ENCODE data around the gene DUSP8. TPM values are rescaled to one million over a fixed set of nuclear protein-coding genes. Genes with fewer than 3 reads are reported as not detected.

Gene DUSP8
- total and polyA plus RNA-seq, 11 donors: 9.8 to 29.9 (median 16.5) TPM

DNA sequence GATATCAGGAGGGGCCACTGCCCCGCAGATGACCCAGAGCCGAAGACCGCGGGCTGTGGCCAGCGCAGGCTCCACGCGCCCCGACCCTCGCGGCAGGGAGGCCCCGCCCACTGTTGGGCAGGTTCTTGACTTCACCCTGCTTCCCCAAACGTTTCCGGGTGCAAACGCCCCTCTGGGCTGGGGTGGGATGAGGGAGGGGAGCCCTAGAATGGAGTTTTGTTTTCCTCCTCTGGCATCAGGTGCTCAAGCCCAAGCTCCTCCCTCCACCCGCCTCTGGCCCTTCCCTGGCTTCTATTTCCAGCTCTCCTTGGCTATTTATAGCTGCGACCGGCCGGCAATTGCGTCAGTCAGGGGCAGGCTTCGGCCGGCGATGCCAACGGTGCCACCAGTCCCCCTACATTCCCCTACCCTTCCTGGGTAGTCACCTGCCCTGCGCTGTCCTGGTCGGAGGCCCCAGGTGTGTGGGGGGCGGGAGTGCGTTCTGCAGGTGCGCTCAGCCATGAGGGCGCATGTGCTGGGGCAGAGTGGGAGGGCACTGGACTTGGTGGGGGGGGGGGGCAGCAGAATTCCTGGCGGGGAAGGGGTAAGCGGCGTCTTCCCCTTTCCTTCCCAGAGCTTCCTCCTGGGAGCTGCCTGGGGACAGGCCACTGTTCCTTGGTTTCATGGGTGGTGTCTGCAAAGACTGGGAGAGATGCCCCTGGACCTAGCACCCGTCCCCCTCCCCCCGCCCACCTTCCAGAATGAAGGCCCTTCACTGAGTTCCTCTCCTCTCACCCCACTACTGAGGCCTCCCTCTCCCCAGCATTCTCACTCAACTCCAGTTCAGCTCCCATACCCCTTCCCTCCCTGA lies 23.6 kb downstream of the DUSP8 start:
- TF ChIP-seq, protein P1, sequence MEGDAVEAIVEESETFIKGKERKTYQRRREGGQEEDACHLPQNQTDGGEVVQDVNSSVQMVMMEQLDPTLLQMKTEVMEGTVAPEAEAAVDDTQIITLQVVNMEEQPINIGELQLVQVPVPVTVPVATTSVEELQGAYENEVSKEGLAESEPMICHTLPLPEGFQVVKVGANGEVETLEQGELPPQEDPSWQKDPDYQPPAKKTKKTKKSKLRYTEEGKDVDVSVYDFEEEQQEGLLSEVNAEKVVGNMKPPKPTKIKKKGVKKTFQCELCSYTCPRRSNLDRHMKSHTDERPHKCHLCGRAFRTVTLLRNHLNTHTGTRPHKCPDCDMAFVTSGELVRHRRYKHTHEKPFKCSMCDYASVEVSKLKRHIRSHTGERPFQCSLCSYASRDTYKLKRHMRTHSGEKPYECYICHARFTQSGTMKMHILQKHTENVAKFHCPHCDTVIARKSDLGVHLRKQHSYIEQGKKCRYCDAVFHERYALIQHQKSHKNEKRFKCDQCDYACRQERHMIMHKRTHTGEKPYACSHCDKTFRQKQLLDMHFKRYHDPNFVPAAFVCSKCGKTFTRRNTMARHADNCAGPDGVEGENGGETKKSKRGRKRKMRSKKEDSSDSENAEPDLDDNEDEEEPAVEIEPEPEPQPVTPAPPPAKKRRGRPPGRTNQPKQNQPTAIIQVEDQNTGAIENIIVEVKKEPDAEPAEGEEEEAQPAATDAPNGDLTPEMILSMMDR (IDR thresholded peaks at IDR 0.05): no peak
- peak in 1 of 2 donors; percentile 64 for TF ChIP-seq POLR2A (IDR thresholded peaks at IDR 0.05)
- intact Hi-C loops (cut with DNase I): loop anchor here in 6 of 10 donors (2.0 to 10.0 kb wide), 3 partner anchors 76 to 86 kb away; partner anchors contain the start of genes KRTAP5-5 (in 4 of the 6) and KRTAP5-4 (in 3 of the 6)
- ATAC-seq (peak; percentile 79 to 91 (median 80)), DNase-seq (peak; percentile 82 to 90 (median 85))
- peak overlapping the region; percentile 72 to 95 (median 84) for H3K27ac ChIP-seq
- H3K36me3 ChIP-seq: no peaks in the 10 kb centered on the region
- 5 to 11% (median 9%) methylated on average over 26 to 34 of the region's 34 CpGs for WGBS, 4 donors
- peaks cover 0 to 35% (median 9%) of the 10 kb centered on the region in 9 donors for H3K27me3 ChIP-seq
- peak overlapping the region in 10 of 12 donors; percentile 29 to 63 (median 52) for H3K4me3 ChIP-seq
- peaks cover 8 to 46% (median 23%) of the 10 kb centered on the region in 12 donors for H3K4me1 ChIP-seq
- no peaks in the 10 kb centered on the region for H3K9me3 ChIP-seq

DNA sequence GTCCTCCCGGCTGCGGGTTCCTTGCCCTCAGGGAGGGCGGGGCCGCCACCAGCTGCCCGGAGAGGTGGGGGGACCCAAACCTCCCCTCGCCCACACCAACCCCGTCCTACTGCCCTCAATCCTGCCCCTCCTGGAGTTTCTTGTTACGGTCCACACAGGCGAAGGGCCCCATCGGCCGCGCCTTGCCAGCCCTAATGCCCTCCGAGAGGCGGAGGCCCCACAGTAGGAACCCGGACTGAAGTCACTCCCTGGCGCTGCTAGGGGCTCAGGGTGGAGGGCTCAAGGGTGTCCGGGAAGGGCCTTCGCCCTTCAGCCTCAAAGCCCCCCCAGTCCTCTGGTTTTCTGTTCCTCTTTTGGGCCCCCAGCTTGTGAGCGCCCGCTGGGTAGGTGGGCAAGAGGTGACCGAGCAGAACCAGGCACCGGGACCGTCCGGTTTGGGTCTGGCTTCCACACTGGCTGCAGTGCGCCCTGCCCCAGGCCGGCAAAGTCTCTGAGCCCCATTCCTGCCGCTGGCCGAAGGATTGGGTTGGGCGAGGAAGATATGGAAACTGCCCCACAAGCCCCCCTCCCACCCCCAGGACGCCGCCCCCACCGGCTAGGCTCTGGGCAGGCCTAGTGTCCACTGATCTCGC lies 24.5 kb downstream of the DUSP8 start:
- Histone ChIP-seq H3K27ac (peak overlapping the region; percentile 72 to 95 (median 84)), H3K27me3 (peaks cover 0 to 35% (median 9%) of the 10 kb centered on the region in 9 donors), H3K9me3 (no peaks in the 10 kb centered on the region), H3K4me3 (peak overlapping the region in 11 of 12 donors; percentile 36 to 63 (median 52)), H3K4me1 (peaks cover 8 to 37% (median 21%) of the 10 kb centered on the region in 12 donors), H3K36me3 (no peaks in the 10 kb centered on the region)
- intact Hi-C loops (cut with DNase I): loop anchor here (1.0 to 10.0 kb wide), 6 partner anchors 25 to 87 kb away; partner anchors contain the start of genes KRTAP5-5 (in 6 of the 10), KRTAP5-4 (in 3 of the 10) and DUSP8 (in 1 of the 10)
- peak in 2 of 5 donors; percentile 26 to 68 for DNase-seq
- WGBS, 4 donors: 13 to 17% (median 15%) methylated on average over 18 to 33 of the region's 33 CpGs
- peak; percentile 1 to 29 (median 6) for ATAC-seq
- TF ChIP-seq POLR2A (IDR thresholded peaks at IDR 0.05): no peak
- TF ChIP-seq, protein P1 (IDR thresholded peaks at IDR 0.05): no peak

DNA sequence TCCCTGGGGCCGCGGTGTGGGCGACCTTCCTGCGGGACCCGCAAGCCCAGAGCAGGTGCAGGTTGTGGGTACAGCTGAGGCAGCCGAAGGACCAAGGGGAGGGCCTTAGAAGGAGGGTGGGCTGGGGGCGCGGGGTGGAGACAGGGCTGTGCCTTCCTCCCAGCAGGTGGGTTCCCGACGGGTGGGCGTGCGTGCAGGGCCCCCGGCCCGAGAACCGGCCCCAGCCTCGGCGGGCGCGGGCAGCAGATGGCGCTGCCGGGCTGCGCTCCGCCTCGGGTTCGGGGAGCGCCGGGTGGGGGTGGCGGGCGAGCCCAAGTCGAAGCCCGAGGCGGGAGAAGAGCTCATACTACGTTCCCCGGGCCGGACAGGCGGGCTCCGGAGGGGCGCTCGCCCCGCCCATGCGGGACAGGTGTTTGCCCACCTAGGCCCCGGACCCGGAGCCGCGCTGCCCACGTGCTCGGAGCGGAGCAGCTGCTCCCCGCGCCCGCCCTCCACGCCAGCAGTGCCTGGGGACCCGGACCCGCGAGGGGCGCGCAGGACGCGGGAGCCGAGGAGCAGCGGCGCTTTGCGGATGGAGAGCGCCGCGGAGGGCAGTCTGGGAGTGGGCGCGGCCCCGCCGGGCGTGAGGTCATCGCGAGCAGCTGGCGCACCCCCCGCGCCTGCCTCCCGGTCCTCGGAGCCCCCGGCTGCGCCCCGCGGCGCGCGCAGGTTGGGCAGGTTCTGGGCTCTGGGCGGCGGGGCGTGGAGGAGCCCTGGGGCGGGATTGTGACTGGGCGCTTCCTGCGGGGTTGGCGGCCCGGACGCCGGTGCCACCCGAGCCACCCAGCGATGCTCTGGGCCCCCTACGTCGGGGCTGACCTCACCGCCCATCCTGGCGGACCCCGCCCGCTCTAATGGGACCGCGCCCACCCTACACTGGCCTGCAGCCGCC lies 25.3 kb downstream of the DUSP8 start:
- 1 to 2% (median 1%) methylated on average over 31 to 106 of the region's 106 CpGs for WGBS, 4 donors
- Histone ChIP-seq H3K4me1 (peaks cover 5 to 32% (median 19%) of the 10 kb centered on the region in 12 donors), H3K4me3 (peak overlapping the region; percentile 34 to 63 (median 52)), H3K36me3 (no peaks in the 10 kb centered on the region), H3K27me3 (peaks cover 0 to 35% (median 9%) of the 10 kb centered on the region in 9 donors), H3K27ac (peak overlapping the region; percentile 72 to 95 (median 84)), H3K9me3 (no peaks in the 10 kb centered on the region)
- intact Hi-C loops (cut with DNase I): loop anchor here (1.0 to 10.0 kb wide), 6 partner anchors 26 to 88 kb away; partner anchors contain the start of genes KRTAP5-5 (in 5 of the 10), KRTAP5-4 (in 3 of the 10) and DUSP8 (in 1 of the 10)
- peak in 3 of 4 donors; percentile 33 to 69 (median 57) for ATAC-seq
- TF ChIP-seq POLR2A (IDR thresholded peaks at IDR 0.05): no peak
- TF ChIP-seq, protein P1 (IDR thresholded peaks at IDR 0.05): peak; percentile 57 to 93 (median 81)
- peak; percentile 54 to 71 (median 60) for DNase-seq
